ENCODE data around the gene KAT8.
"Not testable (repeated sequence)": the region's sequence is repeated elsewhere in the genome, so short reads cannot be mapped to it uniquely, and the experiment has no call there.

Gene KAT8

GRCh38 chr16:31134091-31134571, 16.7 kb downstream of the KAT8 start:
- DNase-seq: peak; percentile 52

GRCh38 chr16:31134625-31135534, 17.4 kb downstream of the KAT8 start:
- no peak for DNase-seq

GRCh38 chr16:31135535-31136286, 18.2 kb downstream of the KAT8 start, which contains the start of gene PRSS8:
Gene PRSS8, minus strand, starts transcription at chr16:31135727. Its CDS starts 229 bp downstream, at chr16:31135498.
- no peak for DNase-seq

GRCh38 chr16:31136287-31136662, 18.8 kb downstream of the KAT8 start:
- DNase-seq: no peak

- not testable (repeated sequence) for DNase-seq
Observed at GRCh38 chr16:31136822-31137499, 19.5 kb downstream of the KAT8 start.

- no peak for DNase-seq
Observed at GRCh38 chr16:31138621-31139578, 21.4 kb downstream of the KAT8 start.

- DNase-seq: not testable (repeated sequence)
Observed at GRCh38 chr16:31141071-31141469, 23.6 kb downstream of the KAT8 start.

GRCh38 chr16:31141489-31142108, 24.1 kb downstream of the KAT8 start:
- DNase-seq: no peak

- DNase-seq: peak; percentile 99
Observed at GRCh38 chr16:31142109-31143010, 24.9 kb downstream of the KAT8 start.

- DNase-seq: no peak
Observed at GRCh38 chr16:31143011-31143693, 25.7 kb downstream of the KAT8 start.

GRCh38 chr16:31143694-31144148, 26.3 kb downstream of the KAT8 start:
- DNase-seq: no peak

GRCh38 chr16:31144418-31144817, 27.0 kb downstream of the KAT8 start:
- not testable (repeated sequence) for DNase-seq

GRCh38 chr16:31145398-31145990, 28.0 kb downstream of the KAT8 start:
- no peak for DNase-seq

- no peak for DNase-seq
Observed at GRCh38 chr16:31147574-31147973, 30.1 kb downstream of the KAT8 start.

GRCh38 chr16:31148281-31148728, 30.8 kb downstream of the KAT8 start:
- DNase-seq: no peak

GRCh38 chr16:31148896-31149295, 31.4 kb downstream of the KAT8 start:
- no peak for DNase-seq

- DNase-seq: no peak
Observed at GRCh38 chr16:31149332-31149731, 31.9 kb downstream of the KAT8 start.

GRCh38 chr16:31149894-31150890, 32.7 kb downstream of the KAT8 start, which contains the start of gene PRSS36:
Gene PRSS36, minus strand, starts transcription at chr16:31150066. Its CDS starts 31 bp downstream, at chr16:31150035.
- no peak for DNase-seq
